Astrocyte of the cerebellum (primary cell): ENCODE measurements around the gene CCDC178.
"Not testable (repeated sequence)": the region's sequence is repeated elsewhere in the genome, so short reads cannot be mapped to it uniquely, and the experiment has no call there.

Source experiments
- DNase-seq: peaks from one replicate; pipeline ENCODE4 v3.0.0-alpha.2; 2011; ENCODE audit warnings: low read depth
- H3K4me3 ChIP-seq: 2 replicates; pipeline ENCODE4 v1.5.1; 2011; ENCODE audit warnings: mild to moderate bottlenecking, low read depth, low read length, moderate library complexity
- in situ Hi-C: cut with HindIII; loops from 2 replicates; pipeline ENCODE4 v1.10.0; 2017; ENCODE audit warnings: low sequenced_read_pairs
- TF ChIP-seq, protein P1 (sequence below): IDR thresholded peaks from 2 replicates; pipeline ENCODE4 v1.5.1; 2012; ENCODE audit warnings: low read length, low read depth, moderate library complexity, mild to moderate bottlenecking; ENCODE audit errors: missing control alignments

CCDC178 gene

DNA sequence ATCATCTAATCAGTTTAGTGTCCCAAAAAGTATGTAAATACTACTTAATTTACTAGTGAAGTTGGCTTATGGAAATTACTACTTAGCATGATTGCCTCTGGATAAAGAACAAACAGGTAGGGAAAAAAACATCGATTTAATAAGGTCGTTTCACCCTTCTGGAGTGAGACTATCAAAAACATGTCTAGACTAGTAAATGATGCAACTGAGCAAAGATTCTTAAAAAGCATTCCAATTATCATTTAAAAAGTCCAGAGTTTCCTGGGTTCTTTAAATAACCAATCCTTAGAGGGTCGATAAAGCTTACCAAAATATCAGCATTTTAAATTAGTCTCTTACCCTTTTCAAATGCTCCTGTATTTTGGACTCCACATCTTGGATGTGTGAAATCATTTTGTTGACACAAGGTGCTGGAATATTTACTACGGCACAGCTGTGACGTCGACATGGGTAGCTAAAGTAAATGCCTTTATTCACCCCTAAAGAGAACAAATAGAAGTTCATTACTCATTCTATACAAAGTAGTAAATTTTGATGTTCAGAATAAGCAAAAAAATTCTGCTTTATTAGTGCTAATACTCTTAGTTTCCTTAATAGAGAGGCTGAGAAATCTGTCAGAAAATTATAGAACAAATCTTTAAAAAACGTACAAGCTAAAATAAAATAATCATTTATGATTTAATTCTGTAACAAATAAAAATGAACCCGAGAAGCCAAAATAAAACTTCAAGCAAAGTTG, 70.6 kb downstream of the CCDC178 start:
- no peak overlapping the region for H3K4me3 ChIP-seq
- in situ Hi-C loops: no loop called here

DNA sequence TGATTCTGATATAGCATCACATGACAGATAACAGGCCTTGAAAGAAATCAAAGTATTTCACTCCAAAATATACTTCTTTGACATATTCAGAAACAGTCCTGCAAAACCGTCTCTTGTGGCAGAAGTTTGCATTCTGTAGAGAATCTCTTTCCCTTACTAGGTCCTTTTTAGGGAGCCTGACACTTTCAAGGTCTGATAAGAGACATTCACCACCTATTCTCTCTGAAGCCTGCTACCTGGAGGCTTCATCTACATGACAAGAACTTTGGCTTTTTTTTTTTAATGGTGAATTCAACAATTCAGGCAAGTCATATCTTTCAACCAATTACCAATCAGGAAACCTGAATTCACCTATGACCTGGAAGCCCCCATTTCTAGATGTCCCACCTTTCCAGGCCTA, 83.8 kb downstream of the CCDC178 start:
- in situ Hi-C loops: no loop called here
- no peak overlapping the region for H3K4me3 ChIP-seq
- TF ChIP-seq, protein P1, sequence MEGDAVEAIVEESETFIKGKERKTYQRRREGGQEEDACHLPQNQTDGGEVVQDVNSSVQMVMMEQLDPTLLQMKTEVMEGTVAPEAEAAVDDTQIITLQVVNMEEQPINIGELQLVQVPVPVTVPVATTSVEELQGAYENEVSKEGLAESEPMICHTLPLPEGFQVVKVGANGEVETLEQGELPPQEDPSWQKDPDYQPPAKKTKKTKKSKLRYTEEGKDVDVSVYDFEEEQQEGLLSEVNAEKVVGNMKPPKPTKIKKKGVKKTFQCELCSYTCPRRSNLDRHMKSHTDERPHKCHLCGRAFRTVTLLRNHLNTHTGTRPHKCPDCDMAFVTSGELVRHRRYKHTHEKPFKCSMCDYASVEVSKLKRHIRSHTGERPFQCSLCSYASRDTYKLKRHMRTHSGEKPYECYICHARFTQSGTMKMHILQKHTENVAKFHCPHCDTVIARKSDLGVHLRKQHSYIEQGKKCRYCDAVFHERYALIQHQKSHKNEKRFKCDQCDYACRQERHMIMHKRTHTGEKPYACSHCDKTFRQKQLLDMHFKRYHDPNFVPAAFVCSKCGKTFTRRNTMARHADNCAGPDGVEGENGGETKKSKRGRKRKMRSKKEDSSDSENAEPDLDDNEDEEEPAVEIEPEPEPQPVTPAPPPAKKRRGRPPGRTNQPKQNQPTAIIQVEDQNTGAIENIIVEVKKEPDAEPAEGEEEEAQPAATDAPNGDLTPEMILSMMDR: no peak
- no peak for DNase-seq

More for the DNA sequence above, 70.6 kb downstream of the CCDC178 start:
- TF ChIP-seq, protein P1: no peak
- DNase-seq: no peak

DNA sequence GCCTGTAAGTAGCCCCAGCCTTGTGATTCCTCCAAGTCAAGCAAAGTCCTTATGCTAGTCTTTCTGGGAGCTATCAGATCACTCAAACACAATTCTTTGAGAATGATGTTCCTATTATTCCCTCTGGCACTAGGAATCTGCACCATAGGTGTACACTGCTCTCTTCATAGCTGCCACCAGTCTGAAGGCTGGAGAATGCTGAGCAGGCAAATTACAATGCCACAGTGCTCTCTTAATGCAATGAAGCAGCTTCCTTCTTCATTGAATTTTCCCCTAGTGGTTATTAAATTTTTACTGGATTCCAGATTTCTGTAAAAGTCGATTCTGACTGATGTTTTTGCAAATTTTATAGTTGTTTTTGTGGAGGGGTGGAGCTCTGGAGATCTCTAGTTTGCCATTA, 84.8 kb downstream of the CCDC178 start:
- DNase-seq: no peak
- in situ Hi-C loops: no loop called here
- H3K4me3 ChIP-seq: no peak overlapping the region
- TF ChIP-seq, protein P1: no peak

DNA sequence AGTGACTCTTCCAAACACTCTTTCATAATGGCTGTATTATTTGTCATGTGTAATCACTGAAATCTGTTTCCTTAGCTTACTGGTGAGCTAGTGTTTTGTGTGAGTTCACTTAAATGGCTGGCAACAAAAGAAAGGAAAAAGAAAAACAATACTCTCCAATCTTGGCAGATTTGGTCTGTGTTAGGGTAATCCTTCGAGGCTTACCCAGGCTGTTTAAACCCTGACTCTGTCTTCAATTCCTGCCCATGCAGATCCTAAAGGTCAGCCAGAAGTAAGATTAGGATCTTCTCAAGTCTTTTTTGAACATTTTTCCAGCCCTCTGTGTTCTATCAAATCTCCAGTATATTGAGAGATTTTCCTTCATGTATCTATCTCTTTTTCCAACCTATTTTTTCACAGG, 85.3 kb downstream of the CCDC178 start:
- no peak for DNase-seq
- in situ Hi-C loops: no loop called here
- TF ChIP-seq, protein P1: no peak
- H3K4me3 ChIP-seq: no peak overlapping the region

DNA sequence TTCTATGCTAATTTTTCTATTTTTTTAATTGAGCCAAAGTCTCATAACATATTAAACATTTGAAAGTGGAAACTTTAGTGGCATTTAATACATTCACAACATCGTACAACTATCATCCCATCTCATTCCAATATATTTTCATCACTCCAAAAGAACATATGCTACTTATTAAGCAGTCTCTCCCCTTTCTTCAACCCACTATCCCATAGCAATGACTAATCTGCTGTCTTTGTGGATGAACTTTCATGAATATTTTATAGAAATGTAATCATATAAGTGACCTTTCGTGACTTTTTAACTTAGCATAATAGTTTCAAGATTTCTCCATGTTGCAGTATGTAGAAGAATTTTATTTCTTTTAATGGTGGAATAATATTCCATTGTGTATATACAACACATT, 90.3 kb downstream of the CCDC178 start:
- TF ChIP-seq, protein P1: no peak
- no peak for DNase-seq
- in situ Hi-C loops: no loop called here

DNA sequence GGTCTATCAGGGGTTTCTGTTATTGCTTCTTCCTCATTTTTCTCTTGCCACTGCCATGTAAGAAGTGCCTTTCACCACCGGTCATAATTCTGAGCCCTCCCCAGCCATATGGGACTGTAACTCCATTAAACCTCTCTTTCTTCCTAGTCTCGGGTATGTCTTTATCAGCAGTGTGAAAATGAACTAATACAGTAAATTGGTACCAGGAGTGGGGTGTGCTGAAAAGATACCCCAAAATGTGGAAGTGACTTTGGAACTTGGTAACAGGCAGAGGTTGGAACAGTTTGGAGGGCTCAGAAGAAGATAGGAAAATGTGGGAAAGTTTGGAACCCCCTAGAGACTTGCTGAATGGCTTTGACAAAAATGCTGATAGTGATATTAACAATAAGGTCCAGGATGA, 100.8 kb downstream of the CCDC178 start:
- DNase-seq, in situ Hi-C loops: not testable (repeated sequence)

More for the DNA sequence above, 90.3 kb downstream of the CCDC178 start:
- no peak overlapping the region for H3K4me3 ChIP-seq

DNA sequence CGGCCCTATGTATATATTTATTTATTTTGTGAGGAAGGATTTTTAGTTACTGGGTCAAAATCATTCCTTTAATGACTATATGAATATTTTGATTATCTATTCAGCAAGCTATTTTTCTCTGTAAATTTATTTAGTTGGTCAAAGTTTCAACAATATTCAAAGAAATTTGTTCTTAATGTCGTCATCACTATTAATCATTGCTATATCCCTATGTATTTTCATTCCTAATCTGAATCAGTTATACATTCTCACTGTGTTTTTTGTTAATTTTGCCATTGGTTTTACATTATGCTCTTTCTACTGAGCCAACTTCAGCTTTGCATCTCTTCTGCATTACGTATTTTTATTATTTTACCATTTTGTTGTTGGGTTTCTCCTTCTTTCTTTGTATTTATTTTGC, 105.7 kb downstream of the CCDC178 start:
- TF ChIP-seq, protein P1: no peak
- in situ Hi-C loops: no loop called here
- no peak for DNase-seq
- H3K4me3 ChIP-seq: no peak overlapping the region

More for the DNA sequence above, 100.8 kb downstream of the CCDC178 start:
- H3K4me3 ChIP-seq: not testable (repeated sequence)
